Measurements from ENCODE around the gene ADCY3.
"Not testable (repeated sequence)": the region's sequence is repeated elsewhere in the genome, so short reads cannot be mapped to it uniquely, and the experiment has no call there.

Gene ADCY3

DNA sequence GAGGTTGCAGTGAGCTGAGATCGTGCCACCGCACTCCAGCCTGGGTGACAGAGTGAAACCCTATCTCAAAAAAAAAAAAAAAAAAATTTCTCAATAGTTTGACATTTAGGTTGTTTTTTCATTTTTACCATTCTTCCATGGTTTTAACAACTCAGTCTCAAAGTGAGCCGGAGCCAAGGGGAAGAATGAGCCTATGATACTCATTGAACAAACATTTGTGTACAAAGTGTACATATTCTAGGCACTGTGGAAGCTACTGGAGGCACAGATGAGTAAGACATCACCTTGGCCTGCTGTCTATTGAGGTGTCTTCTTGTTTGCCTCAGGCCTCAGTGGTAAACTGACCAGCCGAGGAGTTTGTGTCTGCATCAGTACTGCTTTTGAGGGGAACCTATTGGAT lies 104.9 kb downstream of the ADCY3 start:
- DNase-seq (ENCODE audit: low read depth, low spot score) = no peak

DNA sequence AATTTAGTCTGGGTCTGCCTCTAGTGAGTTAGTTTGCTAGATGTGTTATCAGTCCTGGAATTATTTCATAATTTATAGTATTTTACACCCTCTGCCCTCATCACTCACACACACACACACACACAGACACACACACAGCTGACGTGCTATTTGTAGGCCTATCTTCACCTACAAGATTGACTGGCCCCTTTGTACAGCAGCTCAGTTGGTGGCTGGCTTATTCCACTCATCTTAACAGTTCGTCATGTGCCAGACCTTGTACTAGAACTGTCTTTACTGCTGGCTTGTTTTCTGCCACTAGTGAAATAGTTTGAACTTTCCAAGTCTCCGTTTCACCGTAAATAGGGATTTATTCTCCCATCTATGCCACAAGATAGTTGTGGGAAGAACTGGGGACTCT lies 105.5 kb downstream of the ADCY3 start:
- DNase-seq (ENCODE audit: low read depth, low spot score) = no peak

DNA sequence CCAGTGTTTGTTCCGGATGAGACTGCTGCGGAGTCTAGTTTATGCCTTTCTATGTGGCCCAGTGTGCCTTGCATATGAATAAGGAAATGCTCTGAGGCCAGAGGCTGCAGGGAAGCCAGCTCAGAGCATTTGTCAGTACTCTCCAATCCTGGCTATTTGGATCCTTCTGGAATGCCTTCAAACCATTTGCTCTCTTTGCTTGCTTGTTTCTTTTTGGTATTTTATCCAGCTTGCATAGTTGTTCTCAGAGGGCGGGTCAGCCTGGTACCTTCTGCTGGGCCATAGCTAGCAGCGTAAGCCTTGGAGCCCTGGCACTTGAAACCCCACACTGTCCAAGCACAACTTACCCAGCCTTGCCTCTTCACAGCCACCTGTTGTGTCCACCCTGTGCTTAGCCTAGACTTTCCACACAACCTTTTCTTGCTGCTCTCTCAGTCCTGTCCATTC lies 106.3 kb downstream of the ADCY3 start:
- no peak for DNase-seq (ENCODE audit: low read depth, low spot score)

DNA sequence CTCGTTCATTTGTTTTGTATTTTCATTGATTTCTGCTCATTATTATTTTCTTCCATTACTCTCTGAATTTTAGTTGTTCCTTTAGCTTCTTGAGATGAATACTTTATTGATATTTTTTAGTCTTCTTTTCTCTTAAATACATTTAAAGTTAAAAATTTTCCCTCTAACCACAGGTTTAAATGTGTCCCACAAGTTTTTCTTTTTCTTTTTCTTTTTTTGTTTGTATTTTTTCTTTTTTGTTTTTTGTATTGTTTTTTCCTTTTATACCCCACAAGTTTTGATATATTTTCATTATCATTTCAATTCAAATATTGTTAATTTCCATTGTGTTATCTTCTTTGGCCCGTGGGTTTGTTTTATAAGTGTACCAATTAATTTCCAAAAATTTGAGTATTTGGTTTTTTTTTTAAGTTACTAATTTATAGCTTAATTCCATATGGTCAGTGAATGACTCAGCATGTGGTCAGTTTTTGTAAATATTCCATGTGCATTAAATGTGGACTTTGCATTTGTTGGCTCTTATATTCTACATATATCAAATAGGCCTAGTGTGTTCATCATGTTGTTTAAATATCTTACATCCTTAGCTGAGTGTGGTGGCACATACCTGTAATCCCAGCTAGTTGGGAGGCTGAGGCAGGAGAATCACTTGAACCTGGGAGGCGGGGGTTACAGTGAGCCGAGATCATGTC lies 110.6 kb downstream of the ADCY3 start:
- no peak for DNase-seq (ENCODE audit: low read depth, low spot score)

- no peak for DNase-seq (ENCODE audit: low read depth, low spot score)
Observed at GRCh38 chr2:24806661-24807036, 113.4 kb downstream of the ADCY3 start.

GRCh38 chr2:24805811-24806660 lies 114.0 kb downstream of the ADCY3 start:
- not testable (repeated sequence) for DNase-seq (ENCODE audit: low read depth, low spot score)

DNA sequence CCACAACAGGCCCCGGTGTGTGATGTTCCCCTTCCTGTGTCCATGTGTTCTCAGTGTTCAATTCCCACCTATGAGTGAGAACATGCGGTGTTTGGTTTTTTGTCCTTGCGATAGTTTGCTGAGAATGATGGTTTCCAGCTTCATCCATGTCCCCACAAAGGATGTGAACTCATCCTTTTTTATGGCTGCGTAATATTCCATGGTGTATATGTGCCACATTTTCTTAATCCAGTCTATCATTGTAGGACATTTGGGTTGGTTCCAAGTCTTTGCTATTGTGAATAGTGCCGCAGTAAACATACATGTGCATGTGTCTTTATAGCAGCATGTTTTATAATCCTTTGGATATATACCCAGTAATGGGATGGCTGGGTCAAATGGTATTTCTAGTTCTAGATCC lies 119.5 kb downstream of the ADCY3 start:
- not testable (repeated sequence) for DNase-seq (ENCODE audit: low read depth, low spot score)

GRCh38 chr2:24797644-24798043 lies 122.4 kb downstream of the ADCY3 start:
- DNase-seq (ENCODE audit: low read depth, low spot score) = no peak

GRCh38 chr2:24793761-24794435 lies 126.1 kb downstream of the ADCY3 start:
- no peak for DNase-seq (ENCODE audit: low read depth, low spot score)

- peak; percentile 91 for DNase-seq (ENCODE audit: low read depth, low spot score)
Observed at GRCh38 chr2:24792874-24793760, 126.9 kb downstream of the ADCY3 start, which contains the start of the genes CENPO and PTRHD1. Gene CENPO, plus strand, starts transcription at chr2:24793425. Its CDS starts 495 bp downstream, at chr2:24793920. Gene PTRHD1, minus strand, starts transcription at chr2:24793391. Its CDS starts 14 bp downstream, at chr2:24793377.

DNA sequence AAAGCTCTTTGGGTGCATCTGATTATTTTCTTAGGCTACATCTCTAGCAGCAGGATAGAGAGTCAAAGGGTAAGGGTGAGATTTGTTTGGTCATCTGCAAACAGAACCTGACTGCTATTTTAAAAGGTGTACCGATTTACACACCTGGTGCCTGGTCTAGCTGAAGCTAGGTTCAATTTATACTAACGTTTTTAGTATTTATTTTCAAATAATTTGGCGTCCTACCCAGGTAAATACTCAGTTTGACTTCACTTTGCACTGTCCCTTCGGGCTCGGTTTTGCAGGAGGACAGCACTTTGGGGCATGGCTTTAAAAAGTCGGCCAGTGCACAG lies 127.5 kb downstream of the ADCY3 start:
- DNase-seq (ENCODE audit: low read depth, low spot score) = no peak

- DNase-seq (ENCODE audit: low read depth, low spot score) = no peak
Observed at GRCh38 chr2:24791452-24791851, 128.6 kb downstream of the ADCY3 start.

DNA sequence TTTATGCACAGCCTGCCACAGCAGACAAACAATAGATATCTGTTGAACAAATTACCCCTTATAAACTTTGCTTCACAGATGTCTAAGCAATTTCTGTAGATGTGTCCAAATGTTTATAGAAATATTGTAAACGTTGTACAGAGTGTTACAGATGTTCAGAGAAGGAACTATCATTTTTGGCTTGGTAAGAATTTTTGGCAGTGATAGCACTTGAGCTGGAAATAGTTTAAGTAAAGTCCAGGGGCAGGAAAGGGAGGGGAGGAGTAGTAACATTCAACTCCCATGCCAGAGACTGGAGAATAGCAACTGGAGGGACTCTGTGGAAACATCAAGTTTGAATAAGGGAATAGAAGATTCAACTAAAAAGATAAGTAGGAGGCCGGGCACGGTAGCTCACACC lies 131.2 kb downstream of the ADCY3 start:
- no peak for DNase-seq (ENCODE audit: low read depth, low spot score)

- no peak for DNase-seq (ENCODE audit: low read depth, low spot score)
Observed at GRCh38 chr2:24787532-24787931, 132.5 kb downstream of the ADCY3 start.

DNA sequence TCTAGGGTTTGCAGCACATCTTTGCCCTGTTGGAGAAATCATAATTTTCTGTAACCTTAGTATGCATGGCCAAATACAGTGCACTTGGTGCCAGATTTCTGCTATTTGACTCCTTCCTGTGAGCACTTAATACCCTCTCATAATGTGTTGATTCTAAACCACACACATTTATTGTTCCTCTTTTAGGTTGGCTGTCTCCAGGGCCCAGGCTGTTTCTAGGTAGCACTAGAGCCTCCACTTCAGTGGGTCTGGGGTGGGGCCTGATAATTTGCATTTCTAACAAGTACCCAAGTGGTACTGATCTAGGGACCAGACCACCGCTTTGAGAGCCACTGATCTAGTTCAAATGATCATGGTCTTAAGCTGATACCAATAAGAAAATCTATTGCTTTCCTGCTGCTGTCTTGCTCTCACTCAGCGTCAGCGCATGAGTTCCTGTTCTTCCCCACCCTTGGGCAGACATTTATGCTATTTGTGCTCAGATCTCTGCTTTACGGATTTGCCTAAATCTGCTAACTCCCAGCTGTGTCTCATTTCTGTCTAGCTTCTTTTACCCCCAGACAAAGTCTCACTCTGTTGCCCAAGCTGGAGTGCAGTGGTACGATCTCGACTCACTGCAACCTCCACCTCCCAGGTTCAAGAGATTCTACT lies 134.2 kb downstream of the ADCY3 start:
- DNase-seq (ENCODE audit: low read depth, low spot score) = no peak

GRCh38 chr2:24783641-24784040 lies 136.4 kb downstream of the ADCY3 start:
- DNase-seq (ENCODE audit: low read depth, low spot score) = no peak

- no peak for DNase-seq (ENCODE audit: low read depth, low spot score)
Observed at GRCh38 chr2:24779116-24779515, 140.9 kb downstream of the ADCY3 start.

GRCh38 chr2:24774373-24774772 lies 145.7 kb downstream of the ADCY3 start:
- DNase-seq (ENCODE audit: low read depth, low spot score) = no peak

DNA sequence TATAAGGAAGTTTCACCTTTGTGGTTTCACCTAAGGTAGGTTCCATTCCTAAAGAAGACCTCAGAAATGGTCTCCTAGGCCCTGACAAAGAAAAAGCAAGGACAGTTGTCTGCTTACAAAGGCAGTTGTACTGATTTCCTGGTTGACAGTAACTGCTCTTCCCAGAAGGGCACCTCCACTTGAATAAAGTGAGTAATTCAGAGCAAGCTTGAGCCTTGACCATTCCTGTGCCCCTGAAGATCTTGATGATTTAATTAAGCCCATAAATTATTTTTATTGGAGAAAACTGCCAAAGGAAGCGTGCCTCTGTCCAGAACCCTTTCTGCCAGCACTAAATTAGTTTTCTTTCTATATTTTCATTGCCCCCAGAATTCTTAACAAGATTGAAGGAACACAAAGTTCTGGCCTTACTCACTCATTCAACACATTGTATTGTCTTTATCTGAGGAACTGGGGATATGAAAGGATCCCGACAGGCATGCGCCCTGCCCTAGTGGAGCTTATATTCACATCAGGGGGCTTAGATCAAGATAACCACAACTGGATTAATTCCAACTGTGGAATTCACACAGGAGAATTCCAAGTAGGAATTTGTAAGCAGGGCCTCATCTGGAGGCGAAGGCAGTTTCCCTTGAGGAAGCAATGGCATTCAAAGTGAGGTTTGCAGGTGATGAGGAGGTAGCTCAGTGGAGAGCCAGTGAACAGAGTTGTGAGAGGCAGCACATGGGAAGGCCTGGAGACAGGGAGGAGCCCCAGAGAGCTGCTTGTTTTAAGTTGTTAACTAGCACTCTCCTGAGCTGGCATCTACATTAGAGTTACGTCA lies 148.1 kb downstream of the ADCY3 start:
- no peak for DNase-seq (ENCODE audit: low read depth, low spot score)

GRCh38 chr2:24771061-24771460 lies 149.0 kb downstream of the ADCY3 start:
- no peak for DNase-seq (ENCODE audit: low read depth, low spot score)
